ENCODE data around the gene LGALS7. TPM values are rescaled to one million over a fixed set of nuclear protein-coding genes. Genes with fewer than 3 reads are reported as not detected.

Gene LGALS7
- total and polyA plus RNA-seq, 2 of the 13 experiments (the other 11 are each of a cell fraction or from before 2014, with no cell fraction given) = 0.73 TPM; not detected in 1

DNA sequence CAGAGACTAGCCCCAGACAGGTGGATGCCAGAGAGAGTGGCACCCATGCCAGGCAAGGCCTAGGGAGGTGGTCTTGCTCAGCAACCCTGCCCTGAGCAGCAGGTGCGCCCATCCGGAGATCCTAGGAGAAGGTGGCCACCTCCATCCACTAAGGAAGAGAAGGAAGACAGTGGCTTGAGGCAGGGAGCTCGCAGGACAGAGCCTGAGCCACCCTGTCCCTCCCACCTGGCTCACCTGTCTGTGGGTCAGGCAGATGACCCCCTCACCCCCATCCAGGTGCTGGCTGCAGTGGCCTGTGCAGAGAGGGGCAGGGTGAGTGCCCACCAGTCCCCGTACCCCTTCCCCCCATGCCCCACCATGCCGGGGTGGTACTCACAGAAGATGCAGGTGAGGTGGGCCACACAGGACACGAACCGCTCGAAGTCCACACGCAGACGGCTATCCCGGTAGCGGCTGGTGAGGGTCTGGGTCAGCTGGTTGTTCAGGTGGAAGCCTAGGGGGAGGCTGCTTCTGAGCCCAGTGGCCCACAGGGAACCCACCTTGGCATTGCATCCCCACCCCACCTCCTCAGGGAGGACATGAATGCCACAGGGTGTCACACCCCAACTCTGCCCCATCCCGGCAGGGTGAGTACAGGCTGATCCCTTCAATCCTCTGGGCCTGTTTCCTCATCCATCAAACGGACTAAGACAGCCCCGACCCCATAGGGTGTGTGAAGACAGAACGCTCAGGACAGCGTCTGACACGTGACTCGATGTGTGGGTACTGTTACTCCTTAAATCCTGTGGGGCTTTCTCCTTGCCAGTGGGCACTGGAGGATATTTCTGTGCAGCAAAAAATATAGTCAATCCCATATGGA, 42.4 kb downstream of the LGALS7 start (continued):
- TF ChIP-seq, protein P1, sequence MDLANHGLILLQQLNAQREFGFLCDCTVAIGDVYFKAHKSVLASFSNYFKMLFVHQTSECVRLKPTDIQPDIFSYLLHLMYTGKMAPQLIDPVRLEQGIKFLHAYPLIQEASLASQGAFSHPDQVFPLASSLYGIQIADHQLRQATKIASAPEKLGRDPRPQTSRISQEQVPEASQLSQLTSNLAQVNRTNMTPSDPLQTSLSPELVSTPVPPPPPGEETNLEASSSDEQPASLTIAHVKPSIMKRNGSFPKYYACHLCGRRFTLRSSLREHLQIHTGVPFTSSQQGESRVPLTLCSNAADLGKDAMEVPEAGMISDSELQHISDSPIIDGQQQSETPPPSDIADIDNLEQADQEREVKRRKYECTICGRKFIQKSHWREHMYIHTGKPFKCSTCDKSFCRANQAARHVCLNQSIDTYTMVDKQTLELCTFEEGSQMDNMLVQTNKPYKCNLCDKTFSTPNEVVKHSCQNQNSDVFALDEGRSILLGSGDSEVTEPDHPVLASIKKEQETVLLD (CRISPR knock-in tag; IDR thresholded peaks at IDR 0.05; ENCODE audit: low read depth) = no peak
- TF ChIP-seq ZNF160 (CRISPR knock-in tag; IDR thresholded peaks at IDR 0.05) (no peak), ZSCAN29 (CRISPR knock-in tag; conservative IDR thresholded peaks at IDR 0.05) (no peak), SALL1 (CRISPR knock-in tag; IDR thresholded peaks at IDR 0.05) (no peak), POLR2G (IDR thresholded peaks at IDR 0.05; ENCODE audit: low read depth, low read length) (peak; percentile 65; the same call in 1 of the 2 replicates), ZNF766 (CRISPR knock-in tag; IDR thresholded peaks at IDR 0.05; ENCODE audit: borderline replicate concordance) (no peak), RFX3 (CRISPR knock-in tag; IDR thresholded peaks at IDR 0.05) (no peak), POLR2A (IDR thresholded peaks at IDR 0.05; ENCODE audit: insufficient read depth in 1 of 2, low read depth in 2 of 2, low read length in 2 of 2) (peak; percentile 9 to 48), RBM22 (optimal IDR thresholded peaks at IDR 0.05; ENCODE audit: low read length) (peak; percentile 79), ZNF781 (CRISPR knock-in tag; IDR thresholded peaks at IDR 0.05; ENCODE audit: borderline replicate concordance, not compliant biosample characterization) (no peak), RNF2 (conservative IDR thresholded peaks at IDR 0.05; ENCODE audit: low read depth) (no peak), PCBP1 (IDR thresholded peaks at IDR 0.05; ENCODE audit: borderline replicate concordance, low read depth, low read length) (no peak)
- TF ChIP-seq, protein P2, sequence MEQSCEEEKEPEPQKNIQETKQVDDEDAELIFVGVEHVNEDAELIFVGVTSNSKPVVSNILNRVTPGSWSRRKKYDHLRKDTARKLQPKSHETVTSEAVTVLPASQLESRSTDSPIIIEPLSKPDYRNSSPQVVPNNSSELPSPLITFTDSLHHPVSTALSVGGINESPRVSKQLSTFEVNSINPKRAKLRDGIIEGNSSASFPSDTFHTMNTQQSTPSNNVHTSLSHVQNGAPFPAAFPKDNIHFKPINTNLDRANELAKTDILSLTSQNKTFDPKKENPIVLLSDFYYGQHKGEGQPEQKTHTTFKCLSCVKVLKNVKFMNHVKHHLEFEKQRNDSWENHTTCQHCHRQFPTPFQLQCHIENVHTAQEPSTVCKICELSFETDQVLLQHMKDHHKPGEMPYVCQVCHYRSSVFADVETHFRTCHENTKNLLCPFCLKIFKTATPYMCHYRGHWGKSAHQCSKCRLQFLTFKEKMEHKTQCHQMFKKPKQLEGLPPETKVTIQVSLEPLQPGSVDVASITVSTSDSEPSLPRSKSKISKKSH (CRISPR knock-in tag; IDR thresholded peaks at IDR 0.05; ENCODE audit: borderline replicate concordance) = no peak
- TF ChIP-seq, protein P3, sequence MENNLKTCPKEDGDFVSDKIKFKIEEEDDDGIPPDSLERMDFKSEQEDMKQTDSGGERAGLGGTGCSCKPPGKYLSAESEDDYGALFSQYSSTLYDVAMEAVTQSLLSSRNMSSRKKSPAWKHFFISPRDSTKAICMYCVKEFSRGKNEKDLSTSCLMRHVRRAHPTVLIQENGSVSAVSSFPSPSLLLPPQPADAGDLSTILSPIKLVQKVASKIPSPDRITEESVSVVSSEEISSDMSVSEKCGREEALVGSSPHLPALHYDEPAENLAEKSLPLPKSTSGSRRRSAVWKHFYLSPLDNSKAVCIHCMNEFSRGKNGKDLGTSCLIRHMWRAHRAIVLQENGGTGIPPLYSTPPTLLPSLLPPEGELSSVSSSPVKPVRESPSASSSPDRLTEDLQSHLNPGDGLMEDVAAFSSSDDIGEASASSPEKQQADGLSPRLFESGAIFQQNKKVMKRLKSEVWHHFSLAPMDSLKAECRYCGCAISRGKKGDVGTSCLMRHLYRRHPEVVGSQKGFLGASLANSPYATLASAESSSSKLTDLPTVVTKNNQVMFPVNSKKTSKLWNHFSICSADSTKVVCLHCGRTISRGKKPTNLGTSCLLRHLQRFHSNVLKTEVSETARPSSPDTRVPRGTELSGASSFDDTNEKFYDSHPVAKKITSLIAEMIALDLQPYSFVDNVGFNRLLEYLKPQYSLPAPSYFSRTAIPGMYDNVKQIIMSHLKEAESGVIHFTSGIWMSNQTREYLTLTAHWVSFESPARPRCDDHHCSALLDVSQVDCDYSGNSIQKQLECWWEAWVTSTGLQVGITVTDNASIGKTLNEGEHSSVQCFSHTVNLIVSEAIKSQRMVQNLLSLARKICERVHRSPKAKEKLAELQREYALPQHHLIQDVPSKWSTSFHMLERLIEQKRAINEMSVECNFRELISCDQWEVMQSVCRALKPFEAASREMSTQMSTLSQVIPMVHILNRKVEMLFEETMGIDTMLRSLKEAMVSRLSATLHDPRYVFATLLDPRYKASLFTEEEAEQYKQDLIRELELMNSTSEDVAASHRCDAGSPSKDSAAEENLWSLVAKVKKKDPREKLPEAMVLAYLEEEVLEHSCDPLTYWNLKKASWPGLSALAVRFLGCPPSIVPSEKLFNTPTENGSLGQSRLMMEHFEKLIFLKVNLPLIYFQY (CRISPR knock-in tag; IDR thresholded peaks at IDR 0.05; ENCODE audit: borderline replicate concordance) = no peak

Measured in HepG2 (cell line).